NCI-H1092 treated with DMSO at 0.1 percent for 48 hours (cell line): Measurements from ENCODE around the gene PRKCA.
"Not testable (repeated sequence)": the region's sequence is repeated elsewhere in the genome, so short reads cannot be mapped to it uniquely, and the experiment has no call there.

Experiments used
- DNase-seq: peaks from one replicate; lab custom pipeline; 2025; lab: John Stamatoyannopoulos, UW

Gene PRKCA

GRCh38 chr17:66326476-66327047 is 24.1 kb downstream of the PRKCA start:
- DNase-seq = no peak

- DNase-seq = no peak
Measured at GRCh38 chr17:66330646-66331037, 28.2 kb downstream of the PRKCA start.

GRCh38 chr17:66331038-66331816 is 28.8 kb downstream of the PRKCA start:
- DNase-seq = no peak

GRCh38 chr17:66335797-66336196 is 33.4 kb downstream of the PRKCA start:
- no peak for DNase-seq

- DNase-seq = no peak
Measured at GRCh38 chr17:66337268-66337667, 34.9 kb downstream of the PRKCA start.

- DNase-seq = peak; percentile 61
Measured at GRCh38 chr17:66337866-66338485, 35.6 kb downstream of the PRKCA start.

GRCh38 chr17:66338937-66339336 is 36.5 kb downstream of the PRKCA start:
- no peak for DNase-seq

- DNase-seq = no peak
Measured at GRCh38 chr17:66339561-66339960, 37.1 kb downstream of the PRKCA start.

GRCh38 chr17:66340720-66341119 is 38.3 kb downstream of the PRKCA start:
- DNase-seq = no peak

- no peak for DNase-seq
Measured at GRCh38 chr17:66341462-66341861, 39.0 kb downstream of the PRKCA start.

GRCh38 chr17:66342263-66342662 is 39.9 kb downstream of the PRKCA start:
- DNase-seq = not testable (repeated sequence)

GRCh38 chr17:66343531-66344078 is 41.2 kb downstream of the PRKCA start:
- no peak for DNase-seq

- no peak for DNase-seq
Measured at GRCh38 chr17:66344473-66344872, 42.1 kb downstream of the PRKCA start.

- DNase-seq = no peak
Measured at GRCh38 chr17:66345264-66345663, 42.9 kb downstream of the PRKCA start.

GRCh38 chr17:66345949-66346638 is 43.7 kb downstream of the PRKCA start:
- DNase-seq = not testable (repeated sequence)

- peak; percentile 88 for DNase-seq
Measured at GRCh38 chr17:66347661-66348514, 45.5 kb downstream of the PRKCA start.

GRCh38 chr17:66348584-66349165 is 46.3 kb downstream of the PRKCA start:
- peak; percentile 86 for DNase-seq

GRCh38 chr17:66349521-66350254 is 47.3 kb downstream of the PRKCA start:
- DNase-seq = peak; percentile 67

GRCh38 chr17:66350576-66350975 is 48.2 kb downstream of the PRKCA start:
- DNase-seq = not testable (repeated sequence)

GRCh38 chr17:66351033-66351432 is 48.6 kb downstream of the PRKCA start:
- no peak for DNase-seq
